ENCODE results near the gene CHST6. TPM values are rescaled to one million over a fixed set of nuclear protein-coding genes. Genes with fewer than 3 reads are reported as not detected.

CHST6 gene
- polyA plus RNA-seq, 1 donor (not counting 4 experiments of a cell fraction or from before 2014, with no cell fraction given) = 0.14 TPM

GRCh38 chr16:75472908-75473877 is 22.0 kb downstream of the CHST6 start:
- H3K9me1 ChIP-seq (ENCODE audit: control insufficient read depth, extremely low read depth, insufficient read depth, low read length) = no peaks in the 10 kb centered on the region
- no peak overlapping the region for H3K9ac ChIP-seq (ENCODE audit: control insufficient read depth, extremely low read depth, insufficient read depth, low read length)
- no peak overlapping the region for H3K4me3 ChIP-seq (ENCODE audit: control insufficient read depth in 2 of 3, extremely low read depth in 1 of 3, insufficient read depth in 2 of 3, low read depth in 1 of 3, low read length in 3 of 3)
- TF ChIP-seq CTCF (optimal IDR thresholded peaks at IDR 0.05 in 1 of 3, IDR thresholded peaks at IDR 0.05 in 1 of 3, conservative IDR thresholded peaks at IDR 0.05 in 1 of 3; ENCODE audit: extremely low read depth in 1 of 3, insufficient read depth in 2 of 3, low read length in 3 of 3) (no peak), EZH2 (IDR thresholded peaks at IDR 0.05; ENCODE audit: low read length) (no peak)
- peaks cover 13% of the 10 kb centered on the region for H3K4me1 ChIP-seq (ENCODE audit: control insufficient read depth, extremely low read depth, insufficient read depth, low read length)
- FAIRE-seq (no peak), DNase-seq (ENCODE audit: low read depth, low spot score) (no peak)
- no peaks in the 10 kb centered on the region for H3K27me3 ChIP-seq (ENCODE audit: control insufficient read depth, extremely low read depth, insufficient read depth, low read length)
- no peaks in the 10 kb centered on the region for H3K36me3 ChIP-seq (ENCODE audit: control insufficient read depth in 2 of 2, extremely low read depth in 1 of 2, insufficient read depth in 2 of 2, low read length in 2 of 2)
- H3K4me2 ChIP-seq (ENCODE audit: control insufficient read depth, extremely low read depth, insufficient read depth, low read depth, low read length) = no peak overlapping the region
- no peaks in the 10 kb centered on the region for H3K9me3 ChIP-seq (ENCODE audit: control insufficient read depth, low read depth, low read length)
- no peak overlapping the region for H2AFZ ChIP-seq (ENCODE audit: control insufficient read depth, low read length)
- no peaks in the 10 kb centered on the region for H4K20me1 ChIP-seq (ENCODE audit: control insufficient read depth, extremely low read depth, insufficient read depth, low read length)
- dilution Hi-C loops (cut with MboI; ENCODE audit: extremely low pct_ligation_motif_present, low sequenced_read_pairs) = no loop called here
- no peaks in the 10 kb centered on the region for H3K79me2 ChIP-seq (ENCODE audit: control insufficient read depth, insufficient read depth, low read length)
- no peak overlapping the region for H3K27ac ChIP-seq (ENCODE audit: control insufficient read depth, insufficient read depth, low read length)

- H3K27ac ChIP-seq (ENCODE audit: control insufficient read depth, insufficient read depth, low read length) = no peak overlapping the region
- DNase-seq (ENCODE audit: low read depth, low spot score) (no peak), FAIRE-seq (peak; percentile 88)
- no peaks in the 10 kb centered on the region for H4K20me1 ChIP-seq (ENCODE audit: control insufficient read depth, extremely low read depth, insufficient read depth, low read length)
- no peak overlapping the region for H3K4me2 ChIP-seq (ENCODE audit: control insufficient read depth, extremely low read depth, insufficient read depth, low read depth, low read length)
- no peak overlapping the region for H3K9ac ChIP-seq (ENCODE audit: control insufficient read depth, extremely low read depth, insufficient read depth, low read length)
- TF ChIP-seq CTCF (optimal IDR thresholded peaks at IDR 0.05 in 1 of 3, IDR thresholded peaks at IDR 0.05 in 1 of 3, conservative IDR thresholded peaks at IDR 0.05 in 1 of 3; ENCODE audit: extremely low read depth in 1 of 3, insufficient read depth in 2 of 3, low read length in 3 of 3) = peak; percentile 77 to 94 (median 90)
- no peak for TF ChIP-seq EZH2 (IDR thresholded peaks at IDR 0.05; ENCODE audit: low read length)
- H3K79me2 ChIP-seq (ENCODE audit: control insufficient read depth, insufficient read depth, low read length) = no peaks in the 10 kb centered on the region
- no peak overlapping the region for H2AFZ ChIP-seq (ENCODE audit: control insufficient read depth, low read length)
- dilution Hi-C loops (cut with MboI; ENCODE audit: extremely low pct_ligation_motif_present, low sequenced_read_pairs) = no loop called here
- H3K27me3 ChIP-seq (ENCODE audit: control insufficient read depth, extremely low read depth, insufficient read depth, low read length) = no peaks in the 10 kb centered on the region
- no peaks in the 10 kb centered on the region for H3K9me3 ChIP-seq (ENCODE audit: control insufficient read depth, low read depth, low read length)
- H3K9me1 ChIP-seq (ENCODE audit: control insufficient read depth, extremely low read depth, insufficient read depth, low read length) = no peaks in the 10 kb centered on the region
- H3K4me3 ChIP-seq (ENCODE audit: control insufficient read depth in 2 of 3, extremely low read depth in 1 of 3, insufficient read depth in 2 of 3, low read depth in 1 of 3, low read length in 3 of 3) = no peak overlapping the region
- peaks cover under 1% of the 10 kb centered on the region for H3K4me1 ChIP-seq (ENCODE audit: control insufficient read depth, extremely low read depth, insufficient read depth, low read length)
- no peaks in the 10 kb centered on the region for H3K36me3 ChIP-seq (ENCODE audit: control insufficient read depth in 2 of 2, extremely low read depth in 1 of 2, insufficient read depth in 2 of 2, low read length in 2 of 2)
Observed at GRCh38 chr16:75471723-75472633, 23.3 kb downstream of the CHST6 start.

Measured in keratinocyte (primary cell).